ENCODE data around the gene MRPL20. TPM values are rescaled to one million over a fixed set of nuclear protein-coding genes. Genes with fewer than 3 reads are reported as not detected.
A peak's percentile ranks its signal among the peaks of the same experiment; 100 is the strongest.
"Not testable (repeated sequence)": the region's sequence is repeated elsewhere in the genome, so short reads cannot be mapped to it uniquely, and the experiment has no call there.

The MRPL20 gene
- total RNA-seq, 2 donors from 2014 or later, result 72.8 to 85.9 TPM

GRCh38 chr1:1407636-1408318 lies 684 bp upstream of the MRPL20 start:
- intact Hi-C loops (cut with DNase I), result no loop called here
- ATAC-seq (peak; percentile 10), DNase-seq (no peak)
- peaks cover 0 to 5% of the 10 kb centered on the region in 2 donors for H3K36me3 ChIP-seq (replicated peaks in 1 of 2; ENCODE audit: insufficient read depth in 1 of 2, low read depth in 2 of 2)
- WGBS, 2 donors, result 8 to 19% methylated on average over 21 to 37 of the region's 41 CpGs
- TF ChIP-seq POLR2A (IDR thresholded peaks at IDR 0.05) (no peak), CTCF (IDR thresholded peaks at IDR 0.05) (peak in 2 of 7 experiments; percentile 17 to 28)
- peak overlapping the region; percentile 33 to 89 (median 72) for H3K27ac ChIP-seq
- H3K4me1 ChIP-seq, result peaks cover 38% of the 10 kb centered on the region
- H3K27me3 ChIP-seq, result no peaks in the 10 kb centered on the region
- no peaks in the 10 kb centered on the region for H3K9me3 ChIP-seq
- H3K4me3 ChIP-seq, result peak overlapping the region; percentile 98 to 99

GRCh38 chr1:1406101-1406820 lies 832 bp downstream of the MRPL20 start:
- Histone ChIP-seq H3K36me3 (replicated peaks in 1 of 2; ENCODE audit: insufficient read depth in 1 of 2, low read depth in 2 of 2) (peaks cover 0 to 5% of the 10 kb centered on the region in 2 donors), H3K4me1 (peaks cover 41% of the 10 kb centered on the region), H3K4me3 (peak overlapping the region; percentile 98 to 99), H3K27ac (peak overlapping the region; percentile 40 to 89 (median 72)), H3K27me3 (no peaks in the 10 kb centered on the region), H3K9me3 (no peaks in the 10 kb centered on the region)
- intact Hi-C loops (cut with DNase I), result no loop called here
- 32 to 43% methylated on average over 40 to 41 of the region's 43 CpGs for WGBS, 2 donors
- ATAC-seq (no peak), DNase-seq (no peak)
- no peak for TF ChIP-seq POLR2A (IDR thresholded peaks at IDR 0.05)
- TF ChIP-seq CTCF (IDR thresholded peaks at IDR 0.05), result no peak

- Histone ChIP-seq H3K27me3 (no peaks in the 10 kb centered on the region), H3K9me3 (no peaks in the 10 kb centered on the region), H3K27ac (no peak overlapping the region), H3K4me3 (no peak overlapping the region), H3K4me1 (peaks cover 43% of the 10 kb centered on the region), H3K36me3 (replicated peaks in 1 of 2; ENCODE audit: insufficient read depth in 1 of 2, low read depth in 2 of 2) (peaks cover 0 to 5% of the 10 kb centered on the region in 2 donors)
- TF ChIP-seq POLR2A (IDR thresholded peaks at IDR 0.05) (no peak), CTCF (IDR thresholded peaks at IDR 0.05) (no peak)
- ATAC-seq (no peak), DNase-seq (no peak)
- WGBS, 2 donors, result 80 to 91% methylated on average over 7 of the region's 7 CpGs
- intact Hi-C loops (cut with DNase I), result loop anchor here (5.0 kb wide), 1 partner anchor 34 kb away; the partner anchor contains the start of gene VWA1
These were observed 3.4 kb downstream of the MRPL20 start for GRCh38 chr1:1403653-1404052.

GRCh38 chr1:1402901-1403392 lies 4.1 kb downstream of the MRPL20 start:
- intact Hi-C loops (cut with DNase I), result loop anchor here (5.0 kb wide), 1 partner anchor 34 kb away; the partner anchor contains the start of gene VWA1
- H3K9me3 ChIP-seq; ATAC-seq; H3K36me3 ChIP-seq (replicated peaks in 1 of 2; ENCODE audit: insufficient read depth in 1 of 2, low read depth in 2 of 2); H3K27ac ChIP-seq; H3K27me3 ChIP-seq; H3K4me3 ChIP-seq; DNase-seq: not testable (repeated sequence)
- peaks cover 41% of the 10 kb centered on the region for H3K4me1 ChIP-seq
- WGBS, 2 donors, result 84 to 86% methylated on average over 9 of the region's 9 CpGs

Data from body of pancreas (tissue), 4 donors.